ENCODE data around the gene TNFRSF1A. TPM values are rescaled to one million over a fixed set of nuclear protein-coding genes. Genes with fewer than 3 reads are reported as not detected.

Gene TNFRSF1A
- total RNA-seq: 100 to 1,000 TPM; 140 to 425 (median 202) TPM

DNA sequence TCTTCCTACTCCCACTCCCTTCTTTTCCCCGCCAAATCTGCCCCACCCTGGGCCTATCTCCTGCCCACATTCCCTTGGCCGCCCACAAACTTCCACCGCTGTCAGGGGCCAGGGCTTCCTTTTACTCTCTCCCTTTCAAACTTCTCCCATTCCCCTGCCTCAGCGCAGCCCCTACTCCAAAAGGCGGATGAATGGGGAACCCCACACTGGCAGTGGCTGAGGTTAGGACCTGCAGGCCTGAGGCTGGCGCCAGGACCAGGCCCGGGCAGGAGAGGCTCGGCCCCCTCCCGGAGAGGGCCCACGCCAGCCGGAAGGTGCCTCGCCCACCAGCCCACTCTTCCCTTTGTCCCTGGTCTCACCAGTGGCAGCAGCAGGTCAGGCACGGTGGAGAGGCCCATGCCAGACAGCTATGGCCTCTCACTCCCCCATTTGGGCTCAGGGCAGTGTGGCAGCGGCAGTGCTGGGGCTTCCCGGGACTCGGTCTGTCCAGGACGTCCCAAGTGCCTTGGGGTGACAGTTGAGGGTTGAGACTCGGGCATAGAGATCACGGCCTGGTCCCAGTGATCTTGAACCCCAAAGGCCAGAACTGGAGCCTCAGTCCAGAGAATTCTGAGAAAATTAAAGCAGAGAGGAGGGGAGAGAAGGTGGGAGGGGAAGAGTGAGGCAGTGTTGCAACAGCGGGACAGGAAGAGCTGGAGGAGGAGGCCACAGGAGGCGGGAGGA lies at the start of gene TNFRSF1A:
Gene TNFRSF1A, minus strand, starts transcription at position 660 of the 723 bp plus-strand sequence. Its CDS starts 262 bp downstream, at position 398.
- DNase-seq (peak; percentile 84 to 88), ATAC-seq (ENCODE audit: low FRiP score in 2 of 2) (peak; percentile 85 to 88)
- 1 to 2% methylated on average over 11 to 21 of the region's 21 CpGs for WGBS, 2 donors
- Histone ChIP-seq H3K4me1 (peaks cover 55 to 74% (median 68%) of the 10 kb centered on the region in 4 donors), H3K9me3 (no peaks in the 10 kb centered on the region), H3K27me3 (no peaks in the 10 kb centered on the region), H3K4me3 (peak within 1 kb of the TSS; percentile 68 to 96 (median 84)), H3K36me3 (peaks cover 0 to 2% (median 0%) of the 10 kb centered on the region in 4 donors), H3K27ac (peak within 1 kb of the TSS; percentile 94 to 100 (median 98))
- TF ChIP-seq, protein P1, sequence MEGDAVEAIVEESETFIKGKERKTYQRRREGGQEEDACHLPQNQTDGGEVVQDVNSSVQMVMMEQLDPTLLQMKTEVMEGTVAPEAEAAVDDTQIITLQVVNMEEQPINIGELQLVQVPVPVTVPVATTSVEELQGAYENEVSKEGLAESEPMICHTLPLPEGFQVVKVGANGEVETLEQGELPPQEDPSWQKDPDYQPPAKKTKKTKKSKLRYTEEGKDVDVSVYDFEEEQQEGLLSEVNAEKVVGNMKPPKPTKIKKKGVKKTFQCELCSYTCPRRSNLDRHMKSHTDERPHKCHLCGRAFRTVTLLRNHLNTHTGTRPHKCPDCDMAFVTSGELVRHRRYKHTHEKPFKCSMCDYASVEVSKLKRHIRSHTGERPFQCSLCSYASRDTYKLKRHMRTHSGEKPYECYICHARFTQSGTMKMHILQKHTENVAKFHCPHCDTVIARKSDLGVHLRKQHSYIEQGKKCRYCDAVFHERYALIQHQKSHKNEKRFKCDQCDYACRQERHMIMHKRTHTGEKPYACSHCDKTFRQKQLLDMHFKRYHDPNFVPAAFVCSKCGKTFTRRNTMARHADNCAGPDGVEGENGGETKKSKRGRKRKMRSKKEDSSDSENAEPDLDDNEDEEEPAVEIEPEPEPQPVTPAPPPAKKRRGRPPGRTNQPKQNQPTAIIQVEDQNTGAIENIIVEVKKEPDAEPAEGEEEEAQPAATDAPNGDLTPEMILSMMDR (IDR thresholded peaks at IDR 0.05): no peak
- TF ChIP-seq POLR2A (IDR thresholded peaks at IDR 0.05) (peak in 3 of 4 donors; percentile 57 to 88 (median 63)), POLR2AphosphoS5 (IDR thresholded peaks at IDR 0.05) (peak; percentile 83 to 88), EP300 (IDR thresholded peaks at IDR 0.05) (no peak)

DNA sequence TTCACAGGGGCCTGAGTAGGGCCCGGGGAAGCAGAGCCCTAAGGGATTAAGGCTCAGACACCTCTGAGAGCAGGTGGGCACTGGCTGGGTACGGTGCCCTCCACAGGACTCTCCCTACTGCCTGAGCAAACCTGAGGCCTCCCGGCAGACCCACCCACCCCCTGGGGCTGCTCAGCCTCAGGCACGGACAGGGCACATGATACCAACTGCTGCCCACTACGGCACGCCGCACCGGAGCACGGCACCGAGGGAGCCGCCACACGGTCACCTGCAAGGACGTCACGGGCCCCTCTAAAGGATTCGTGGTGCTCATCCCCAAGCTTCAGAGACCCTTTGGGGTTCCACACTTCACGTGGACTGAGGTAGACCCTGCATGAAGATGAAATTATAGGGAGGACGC lies 49.1 kb upstream of the TNFRSF1A start:
- Histone ChIP-seq H3K27ac (peak overlapping the region in 1 of 4 donors; percentile 23), H3K4me1 (peaks cover 19 to 49% (median 25%) of the 10 kb centered on the region in 4 donors), H3K36me3 (peaks cover 0 to 65% (median 40%) of the 10 kb centered on the region in 4 donors), H3K9me3 (no peaks in the 10 kb centered on the region), H3K4me3 (no peak overlapping the region), H3K27me3 (no peaks in the 10 kb centered on the region)
- no peak for DNase-seq
- peak in 1 of 2 donors; percentile 7 for ATAC-seq (ENCODE audit: low FRiP score in 2 of 2)
- TF ChIP-seq POLR2AphosphoS5 (IDR thresholded peaks at IDR 0.05) (no peak), POLR2A (IDR thresholded peaks at IDR 0.05) (no peak), EP300 (IDR thresholded peaks at IDR 0.05) (no peak)
- TF ChIP-seq, protein P1 (IDR thresholded peaks at IDR 0.05): no peak
- WGBS, 2 donors: 90 to 91% methylated on average over 15 to 16 of the region's 17 CpGs

DNA sequence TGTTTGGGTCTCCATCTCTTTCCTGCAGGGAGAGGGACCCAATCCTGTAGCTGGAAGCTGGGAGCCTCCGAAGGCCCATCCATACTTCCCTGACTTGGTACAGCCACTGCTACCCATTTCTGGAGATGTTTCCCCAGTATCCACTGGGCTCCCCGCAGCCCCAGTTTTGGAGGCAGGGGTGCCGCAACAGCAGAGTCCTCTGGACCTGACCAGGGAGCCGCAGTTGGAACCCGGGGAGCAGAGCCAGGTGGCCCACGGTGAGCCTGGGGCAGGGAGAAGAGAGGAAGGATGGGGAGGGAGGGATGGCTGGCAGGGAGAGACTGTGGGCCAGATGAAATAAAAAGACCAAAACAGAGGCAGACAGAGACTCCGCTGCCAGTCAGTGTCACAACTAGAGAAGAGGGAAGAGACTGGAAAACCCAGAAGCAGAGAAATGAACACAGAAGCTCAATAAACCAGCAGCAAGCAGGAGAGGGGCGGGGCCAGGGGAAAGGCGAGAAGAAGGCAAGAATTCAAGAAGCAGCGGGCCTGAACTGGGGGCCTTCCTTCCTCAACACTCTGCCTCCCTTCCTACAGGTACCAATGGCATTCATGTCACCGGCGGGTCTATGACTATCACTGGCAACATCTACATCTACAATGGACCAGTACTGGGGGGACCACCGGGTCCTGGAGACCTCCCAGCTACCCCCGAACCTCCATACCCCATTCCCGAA lies 48.4 kb upstream of the TNFRSF1A start:
- H3K27ac ChIP-seq: peak overlapping the region in 2 of 4 donors; percentile 10 to 11
- H3K36me3 ChIP-seq: peaks cover 0 to 68% (median 41%) of the 10 kb centered on the region in 4 donors
- H3K27me3 ChIP-seq: no peaks in the 10 kb centered on the region
- H3K9me3 ChIP-seq: no peaks in the 10 kb centered on the region
- no peak for ATAC-seq (ENCODE audit: low FRiP score in 2 of 2)
- no peak for DNase-seq
- TF ChIP-seq POLR2A (IDR thresholded peaks at IDR 0.05) (no peak), EP300 (IDR thresholded peaks at IDR 0.05) (no peak), POLR2AphosphoS5 (IDR thresholded peaks at IDR 0.05) (no peak)
- TF ChIP-seq, protein P1 (IDR thresholded peaks at IDR 0.05): no peak
- WGBS, 2 donors: 83 to 88% methylated on average over 14 to 15 of the region's 15 CpGs
- peaks cover 24 to 57% (median 30%) of the 10 kb centered on the region in 4 donors for H3K4me1 ChIP-seq
- H3K4me3 ChIP-seq: no peak overlapping the region

DNA sequence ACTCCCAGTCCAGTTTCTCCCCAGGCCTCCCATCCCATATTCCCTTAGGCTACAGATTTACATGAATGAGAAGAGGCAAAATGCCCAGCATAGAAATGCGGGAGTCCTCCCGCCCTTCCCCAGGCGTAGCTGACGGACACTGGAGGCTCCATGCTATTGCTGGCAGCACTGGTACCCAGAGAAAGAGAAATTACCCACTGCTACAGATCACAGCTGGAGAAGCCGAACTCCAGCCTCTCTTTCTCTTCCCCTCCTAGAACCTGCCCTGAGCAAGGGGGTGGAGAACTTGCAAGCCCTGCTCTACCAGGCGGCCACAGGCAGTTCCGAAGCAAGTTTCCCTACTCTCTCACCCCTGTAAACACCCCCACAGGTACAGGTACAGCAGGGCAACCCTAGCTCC lies 45.7 kb upstream of the TNFRSF1A start:
- 92 to 96% methylated on average over 6 to 7 of the region's 7 CpGs for WGBS, 2 donors

More for the DNA sequence above, 45.7 kb upstream of the TNFRSF1A start:
- DNase-seq (no peak), ATAC-seq (ENCODE audit: low FRiP score in 2 of 2) (no peak)
- Histone ChIP-seq H3K4me3 (no peak overlapping the region), H3K27ac (peak overlapping the region in 2 of 4 donors; percentile 28 to 49), H3K27me3 (no peaks in the 10 kb centered on the region), H3K36me3 (peaks cover 0 to 57% (median 41%) of the 10 kb centered on the region in 4 donors), H3K9me3 (no peaks in the 10 kb centered on the region), H3K4me1 (peaks cover 42 to 73% (median 45%) of the 10 kb centered on the region in 4 donors)
- TF ChIP-seq EP300 (IDR thresholded peaks at IDR 0.05) (no peak), POLR2A (IDR thresholded peaks at IDR 0.05) (no peak), POLR2AphosphoS5 (IDR thresholded peaks at IDR 0.05) (no peak)
- TF ChIP-seq, protein P1 (IDR thresholded peaks at IDR 0.05): no peak

All from upper lobe of left lung (tissue), 6 donors.